ENCODE results near the gene IP6K3.

GRCh38 chr6:33752646-33753015 is 5.9 kb upstream of the IP6K3 start:
- TF ChIP-seq CTCF (IDR thresholded peaks at IDR 0.05; ENCODE audit: low read depth, low read length) (no peak), POLR2A (IDR thresholded peaks at IDR 0.05; ENCODE audit: extremely low read depth, insufficient read length) (no peak)
